Measurements from ENCODE around the gene ERBIN.
"Not testable (repeated sequence)": the region's sequence is repeated elsewhere in the genome, so short reads cannot be mapped to it uniquely, and the experiment has no call there.

The ERBIN gene, protein sequence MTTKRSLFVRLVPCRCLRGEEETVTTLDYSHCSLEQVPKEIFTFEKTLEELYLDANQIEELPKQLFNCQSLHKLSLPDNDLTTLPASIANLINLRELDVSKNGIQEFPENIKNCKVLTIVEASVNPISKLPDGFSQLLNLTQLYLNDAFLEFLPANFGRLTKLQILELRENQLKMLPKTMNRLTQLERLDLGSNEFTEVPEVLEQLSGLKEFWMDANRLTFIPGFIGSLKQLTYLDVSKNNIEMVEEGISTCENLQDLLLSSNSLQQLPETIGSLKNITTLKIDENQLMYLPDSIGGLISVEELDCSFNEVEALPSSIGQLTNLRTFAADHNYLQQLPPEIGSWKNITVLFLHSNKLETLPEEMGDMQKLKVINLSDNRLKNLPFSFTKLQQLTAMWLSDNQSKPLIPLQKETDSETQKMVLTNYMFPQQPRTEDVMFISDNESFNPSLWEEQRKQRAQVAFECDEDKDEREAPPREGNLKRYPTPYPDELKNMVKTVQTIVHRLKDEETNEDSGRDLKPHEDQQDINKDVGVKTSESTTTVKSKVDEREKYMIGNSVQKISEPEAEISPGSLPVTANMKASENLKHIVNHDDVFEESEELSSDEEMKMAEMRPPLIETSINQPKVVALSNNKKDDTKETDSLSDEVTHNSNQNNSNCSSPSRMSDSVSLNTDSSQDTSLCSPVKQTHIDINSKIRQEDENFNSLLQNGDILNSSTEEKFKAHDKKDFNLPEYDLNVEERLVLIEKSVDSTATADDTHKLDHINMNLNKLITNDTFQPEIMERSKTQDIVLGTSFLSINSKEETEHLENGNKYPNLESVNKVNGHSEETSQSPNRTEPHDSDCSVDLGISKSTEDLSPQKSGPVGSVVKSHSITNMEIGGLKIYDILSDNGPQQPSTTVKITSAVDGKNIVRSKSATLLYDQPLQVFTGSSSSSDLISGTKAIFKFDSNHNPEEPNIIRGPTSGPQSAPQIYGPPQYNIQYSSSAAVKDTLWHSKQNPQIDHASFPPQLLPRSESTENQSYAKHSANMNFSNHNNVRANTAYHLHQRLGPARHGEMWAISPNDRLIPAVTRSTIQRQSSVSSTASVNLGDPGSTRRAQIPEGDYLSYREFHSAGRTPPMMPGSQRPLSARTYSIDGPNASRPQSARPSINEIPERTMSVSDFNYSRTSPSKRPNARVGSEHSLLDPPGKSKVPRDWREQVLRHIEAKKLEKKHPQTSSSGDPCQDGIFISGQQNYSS (N-terminal part only)

GRCh38 chr5:65926276-65926783 is at the start of gene ERBIN:
ERBIN (plus strand) TSS chr5:65926575; CDS start chr5:65992719, 66,144 bp downstream.
- H3K36me3 ChIP-seq (ENCODE audit: insufficient read depth, insufficient read length, low read length), result peaks cover 10% of the 10 kb centered on the region
- no peak for DNase-seq (ENCODE audit: low read depth, low spot score)
- no peak for TF ChIP-seq YY1 (IDR thresholded peaks at IDR 0.05; ENCODE audit: insufficient read depth, insufficient read length)
- no peak for TF ChIP-seq SUZ12 (IDR thresholded peaks at IDR 0.05; ENCODE audit: extremely low read depth, insufficient read depth, insufficient read length)
- no peak for TF ChIP-seq ZNF274 (IDR thresholded peaks at IDR 0.05; ENCODE audit: low read depth, low read length)
- peak within 1 kb of the TSS; percentile 94 for H3K9ac ChIP-seq (ENCODE audit: insufficient read length, low read depth)
- no peaks in the 10 kb centered on the region for H3K4me1 ChIP-seq (ENCODE audit: insufficient read depth, insufficient read length)
- no peaks in the 10 kb centered on the region for H3K9me3 ChIP-seq (ENCODE audit: insufficient read depth, low read length)
- peak within 1 kb of the TSS; percentile 76 for H3K4me3 ChIP-seq (ENCODE audit: insufficient read length, low read depth)
- peaks cover 18% of the 10 kb centered on the region for H3K27me3 ChIP-seq (ENCODE audit: insufficient read depth, insufficient read length)

DNA sequence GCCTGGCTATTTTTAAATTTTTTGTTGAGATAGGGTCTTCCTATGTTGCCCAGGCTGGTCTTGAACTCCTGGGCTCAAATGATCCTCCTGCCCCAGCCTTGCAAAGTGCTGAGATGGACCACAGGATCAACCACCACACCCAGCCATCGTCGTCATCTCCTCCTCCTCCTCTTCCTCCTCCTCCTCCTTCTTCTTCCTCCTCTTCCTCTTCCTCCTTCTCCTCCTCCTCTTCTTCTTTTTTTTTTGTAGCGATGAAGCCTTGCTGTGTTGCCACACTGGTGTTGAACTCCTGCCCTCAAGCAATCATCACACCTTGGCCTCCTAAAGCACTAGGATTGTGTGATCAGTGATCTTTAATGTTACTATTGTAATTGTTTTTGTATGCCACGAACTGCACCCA is 49.4 kb upstream of the ERBIN start:
- Histone ChIP-seq H3K27me3 (ENCODE audit: insufficient read depth, insufficient read length) (no peaks in the 10 kb centered on the region), H3K36me3 (ENCODE audit: insufficient read depth, insufficient read length, low read length) (no peaks in the 10 kb centered on the region), H3K4me1 (ENCODE audit: insufficient read depth, insufficient read length) (no peaks in the 10 kb centered on the region), H3K9ac (ENCODE audit: insufficient read length, low read depth) (no peak overlapping the region), H3K9me3 (ENCODE audit: insufficient read depth, low read length) (peaks cover 7% of the 10 kb centered on the region; the same call in 1 of the 2 replicates), H3K4me3 (ENCODE audit: insufficient read length, low read depth) (no peak overlapping the region)
- no peak for DNase-seq (ENCODE audit: low read depth, low spot score)
- TF ChIP-seq SUZ12 (IDR thresholded peaks at IDR 0.05; ENCODE audit: extremely low read depth, insufficient read depth, insufficient read length) (no peak), YY1 (IDR thresholded peaks at IDR 0.05; ENCODE audit: insufficient read depth, insufficient read length) (no peak), ZNF274 (IDR thresholded peaks at IDR 0.05; ENCODE audit: low read depth, low read length) (no peak)

GRCh38 chr5:65879668-65880256 is 46.6 kb upstream of the ERBIN start:
- not testable (repeated sequence) for H3K36me3 ChIP-seq (ENCODE audit: insufficient read depth, insufficient read length, low read length); H3K9ac ChIP-seq (ENCODE audit: insufficient read length, low read depth); H3K9me3 ChIP-seq (ENCODE audit: insufficient read depth, low read length); H3K4me1 ChIP-seq (ENCODE audit: insufficient read depth, insufficient read length); H3K27me3 ChIP-seq (ENCODE audit: insufficient read depth, insufficient read length); H3K4me3 ChIP-seq (ENCODE audit: insufficient read length, low read depth); DNase-seq (ENCODE audit: low read depth, low spot score)

DNA sequence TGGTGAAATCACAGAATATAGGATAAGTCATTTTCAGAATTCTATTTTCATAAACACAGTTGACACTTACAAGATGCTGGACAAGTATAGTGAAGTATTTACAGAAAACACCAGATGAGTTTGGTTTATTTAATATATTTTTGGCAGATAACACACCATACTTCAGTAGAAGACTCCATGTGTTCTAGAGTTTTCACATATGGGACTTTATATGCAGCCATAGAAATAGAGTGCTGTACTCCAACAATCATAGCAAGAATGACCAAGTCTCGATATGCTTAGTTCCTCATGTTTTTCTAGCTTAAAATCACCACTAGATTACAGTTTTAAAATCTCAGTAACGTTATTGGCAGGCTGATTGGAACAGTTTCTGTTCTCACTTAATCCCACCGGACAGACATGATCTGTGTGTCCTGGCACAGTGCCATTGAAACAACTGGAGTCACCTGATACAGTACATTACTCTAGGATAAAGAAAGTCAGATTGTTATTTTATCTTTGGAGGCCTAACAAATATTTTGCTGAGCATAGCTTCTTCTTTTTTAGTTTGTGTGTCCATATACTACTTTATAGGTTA is 45.8 kb upstream of the ERBIN start:
- H3K36me3 ChIP-seq (ENCODE audit: insufficient read depth, insufficient read length, low read length), result no peaks in the 10 kb centered on the region
- TF ChIP-seq ZNF274 (IDR thresholded peaks at IDR 0.05; ENCODE audit: low read depth, low read length), result no peak
- TF ChIP-seq YY1 (IDR thresholded peaks at IDR 0.05; ENCODE audit: insufficient read depth, insufficient read length), result no peak
- no peak overlapping the region for H3K9ac ChIP-seq (ENCODE audit: insufficient read length, low read depth)
- H3K27me3 ChIP-seq (ENCODE audit: insufficient read depth, insufficient read length), result no peaks in the 10 kb centered on the region
- no peak for DNase-seq (ENCODE audit: low read depth, low spot score)
- H3K4me1 ChIP-seq (ENCODE audit: insufficient read depth, insufficient read length), result no peaks in the 10 kb centered on the region
- peaks cover 7% of the 10 kb centered on the region; the same call in 1 of the 2 replicates for H3K9me3 ChIP-seq (ENCODE audit: insufficient read depth, low read length)
- H3K4me3 ChIP-seq (ENCODE audit: insufficient read length, low read depth), result no peak overlapping the region

- no peak overlapping the region for H3K4me3 ChIP-seq (ENCODE audit: insufficient read length, low read depth)
- TF ChIP-seq SUZ12 (IDR thresholded peaks at IDR 0.05; ENCODE audit: extremely low read depth, insufficient read depth, insufficient read length) (no peak), ZNF274 (IDR thresholded peaks at IDR 0.05; ENCODE audit: low read depth, low read length) (no peak), YY1 (IDR thresholded peaks at IDR 0.05; ENCODE audit: insufficient read depth, insufficient read length) (no peak)
- no peaks in the 10 kb centered on the region for H3K27me3 ChIP-seq (ENCODE audit: insufficient read depth, insufficient read length)
- no peak for DNase-seq (ENCODE audit: low read depth, low spot score)
- H3K36me3 ChIP-seq (ENCODE audit: insufficient read depth, insufficient read length, low read length), result no peaks in the 10 kb centered on the region
- no peak overlapping the region for H3K9ac ChIP-seq (ENCODE audit: insufficient read length, low read depth)
- no peaks in the 10 kb centered on the region for H3K4me1 ChIP-seq (ENCODE audit: insufficient read depth, insufficient read length)
- peaks cover 7% of the 10 kb centered on the region; the same call in 1 of the 2 replicates for H3K9me3 ChIP-seq (ENCODE audit: insufficient read depth, low read length)
Measured at GRCh38 chr5:65882278-65882677, 44.1 kb upstream of the ERBIN start.

GRCh38 chr5:65883461-65883860 is 42.9 kb upstream of the ERBIN start:
- no peaks in the 10 kb centered on the region for H3K9me3 ChIP-seq (ENCODE audit: insufficient read depth, low read length)
- no peak for DNase-seq (ENCODE audit: low read depth, low spot score)
- TF ChIP-seq YY1 (IDR thresholded peaks at IDR 0.05; ENCODE audit: insufficient read depth, insufficient read length) (no peak), SUZ12 (IDR thresholded peaks at IDR 0.05; ENCODE audit: extremely low read depth, insufficient read depth, insufficient read length) (no peak), ZNF274 (IDR thresholded peaks at IDR 0.05; ENCODE audit: low read depth, low read length) (no peak)
- no peak overlapping the region for H3K4me3 ChIP-seq (ENCODE audit: insufficient read length, low read depth)
- no peaks in the 10 kb centered on the region for H3K36me3 ChIP-seq (ENCODE audit: insufficient read depth, insufficient read length, low read length)
- no peaks in the 10 kb centered on the region for H3K27me3 ChIP-seq (ENCODE audit: insufficient read depth, insufficient read length)
- no peaks in the 10 kb centered on the region for H3K4me1 ChIP-seq (ENCODE audit: insufficient read depth, insufficient read length)
- no peak overlapping the region for H3K9ac ChIP-seq (ENCODE audit: insufficient read length, low read depth)

Data from NT2/D1 (cell line).